ELR (cell line): ENCODE results near the gene BIN1.

Experiments
- DNase-seq: peaks from one replicate; pipeline ENCODE4 v3.0.0-alpha.2; 2015; ENCODE audit warnings: low read depth

The BIN1 gene, protein sequence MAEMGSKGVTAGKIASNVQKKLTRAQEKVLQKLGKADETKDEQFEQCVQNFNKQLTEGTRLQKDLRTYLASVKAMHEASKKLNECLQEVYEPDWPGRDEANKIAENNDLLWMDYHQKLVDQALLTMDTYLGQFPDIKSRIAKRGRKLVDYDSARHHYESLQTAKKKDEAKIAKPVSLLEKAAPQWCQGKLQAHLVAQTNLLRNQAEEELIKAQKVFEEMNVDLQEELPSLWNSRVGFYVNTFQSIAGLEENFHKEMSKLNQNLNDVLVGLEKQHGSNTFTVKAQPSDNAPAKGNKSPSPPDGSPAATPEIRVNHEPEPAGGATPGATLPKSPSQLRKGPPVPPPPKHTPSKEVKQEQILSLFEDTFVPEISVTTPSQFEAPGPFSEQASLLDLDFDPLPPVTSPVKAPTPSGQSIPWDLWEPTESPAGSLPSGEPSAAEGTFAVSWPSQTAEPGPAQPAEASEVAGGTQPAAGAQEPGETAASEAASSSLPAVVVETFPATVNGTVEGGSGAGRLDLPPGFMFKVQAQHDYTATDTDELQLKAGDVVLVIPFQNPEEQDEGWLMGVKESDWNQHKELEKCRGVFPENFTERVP

DNA sequence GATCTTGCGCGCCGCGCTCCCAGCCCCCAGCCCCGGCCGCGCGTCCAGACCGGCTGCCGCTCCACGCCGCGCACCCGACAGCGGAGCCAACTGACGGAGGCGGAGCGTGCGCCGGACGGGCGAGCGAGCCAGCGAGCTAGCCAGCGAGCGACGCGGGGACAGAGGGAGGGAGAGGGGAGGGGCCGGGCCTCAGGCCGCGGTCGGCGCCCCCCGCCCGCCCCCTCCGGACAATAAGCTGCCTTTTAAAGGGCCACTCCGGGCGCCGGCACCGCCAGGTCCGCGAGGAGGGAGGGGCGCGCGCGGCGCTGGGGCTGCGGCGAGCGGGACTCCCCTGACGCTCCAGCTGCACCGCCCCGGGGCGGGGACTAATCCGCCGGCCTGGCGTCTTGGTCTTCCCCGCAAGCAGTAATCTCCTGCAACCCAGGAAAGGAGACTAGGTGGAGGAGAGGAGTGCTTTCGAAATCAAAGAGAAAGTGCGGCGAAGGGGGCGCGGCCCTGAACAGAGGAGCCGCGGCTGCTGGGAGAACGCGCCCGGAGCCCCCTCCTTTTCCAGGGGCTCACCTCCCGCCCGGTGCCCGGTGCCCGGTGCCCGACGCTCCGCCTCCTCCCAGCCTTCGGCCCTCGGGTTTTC, at the start of gene BIN1:
Gene BIN1 (minus strand): TSS at position 164 of the 631 bp plus-strand sequence. CDS start 211 bp downstream, outside the sequence.
- DNase-seq = peak; percentile 90

DNA sequence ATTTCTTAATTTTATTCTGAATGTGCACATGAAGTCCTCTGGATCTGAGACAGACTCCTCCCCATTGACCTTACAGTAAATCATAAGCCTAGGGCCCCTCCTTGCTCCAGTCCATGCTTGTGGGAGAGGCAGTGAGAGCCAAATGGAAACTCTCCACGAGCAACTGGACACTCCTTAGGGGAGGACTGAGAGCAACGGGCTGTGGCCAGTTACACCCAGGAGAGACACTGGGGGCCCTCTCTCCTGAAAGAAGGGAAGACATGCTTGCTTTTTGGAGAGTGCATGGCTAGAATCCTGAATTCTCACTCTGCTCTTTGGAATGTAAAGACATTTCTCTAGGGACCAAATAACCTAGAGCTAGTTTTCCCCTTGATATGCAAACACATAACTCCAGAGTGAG, 49.0 kb upstream of the BIN1 start:
- DNase-seq = no peak

- DNase-seq = no peak
Measured at GRCh38 chr2:127155028-127155581, 48.2 kb upstream of the BIN1 start.

- no peak for DNase-seq
Measured at GRCh38 chr2:127154396-127154795, 47.4 kb upstream of the BIN1 start.

DNA sequence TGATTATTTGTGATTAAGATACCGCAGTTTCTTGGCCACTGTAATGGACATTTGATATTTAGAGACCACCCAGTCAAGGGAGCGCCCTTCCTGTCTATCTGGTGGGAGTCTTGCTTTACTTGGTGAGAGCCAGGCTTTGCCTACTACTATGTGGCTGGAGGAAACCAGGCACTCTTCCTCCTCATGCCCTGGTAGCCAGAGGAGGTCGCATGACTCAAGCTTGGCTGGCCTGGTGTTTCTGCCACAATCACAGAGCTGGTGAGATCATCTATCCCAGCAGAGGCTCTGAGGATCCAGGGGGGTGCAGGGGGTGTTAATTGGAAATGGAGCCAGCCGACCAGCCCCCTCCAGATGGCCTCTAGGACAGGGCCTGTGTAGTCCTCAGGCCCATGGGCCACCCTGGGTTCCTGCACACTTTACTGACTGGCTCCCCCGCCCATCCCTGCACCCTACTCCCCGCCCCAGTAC, 46.8 kb upstream of the BIN1 start:
- peak; percentile 94 for DNase-seq

- no peak for DNase-seq
Measured at GRCh38 chr2:127150996-127151395, 44.0 kb upstream of the BIN1 start.

DNA sequence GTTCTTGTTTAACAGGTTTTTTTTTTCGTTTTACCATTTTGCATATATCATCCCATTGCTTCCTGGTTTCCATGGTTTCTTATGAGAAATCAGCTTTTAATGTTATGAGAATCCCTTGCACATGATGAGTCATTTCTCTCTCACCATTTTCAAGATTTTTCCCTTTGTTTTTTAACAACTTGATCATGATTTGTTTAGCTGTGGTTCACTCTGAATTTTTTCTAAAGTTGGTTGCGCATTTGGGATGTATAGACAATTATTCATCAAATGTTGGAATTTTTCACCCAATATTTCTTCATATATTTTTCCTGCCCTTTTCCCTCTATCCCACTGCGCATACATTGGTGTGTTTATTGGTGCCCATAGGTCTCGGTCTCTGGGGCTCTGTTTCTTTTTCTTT, 42.4 kb upstream of the BIN1 start:
- peak; percentile 98 for DNase-seq

DNA sequence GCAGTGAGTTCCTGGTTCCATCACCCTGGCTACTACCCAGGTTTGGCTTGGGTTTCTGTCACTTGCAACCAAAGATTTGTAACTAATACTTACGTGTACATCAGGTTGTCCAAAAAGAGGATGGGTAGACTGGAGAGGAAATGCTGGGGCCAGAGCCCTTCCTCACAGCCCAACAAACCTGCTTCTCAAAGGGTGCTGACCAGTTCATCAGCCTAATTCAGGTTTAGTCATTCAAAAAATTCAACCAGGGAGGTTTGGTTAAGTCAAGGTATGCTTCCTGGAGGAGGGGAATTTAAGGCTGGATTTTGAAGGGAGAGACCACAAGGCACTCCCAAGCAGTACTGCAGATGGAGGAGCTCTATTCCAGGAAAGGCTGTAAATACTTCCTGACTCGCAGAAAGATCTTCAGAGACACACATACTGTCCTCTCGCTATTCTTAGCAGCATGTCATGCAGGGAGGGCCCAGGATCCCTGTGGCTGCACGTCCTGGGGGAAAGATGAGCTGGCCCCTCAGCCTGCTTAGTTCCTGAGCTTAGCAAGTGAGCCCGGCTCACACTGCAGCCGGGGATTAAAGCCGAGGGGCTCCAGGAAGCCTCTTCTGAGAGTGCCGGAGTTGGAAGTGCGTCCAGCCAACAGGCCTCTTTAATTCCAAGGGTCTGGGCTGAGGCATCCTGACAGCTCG, 40.0 kb upstream of the BIN1 start:
- peak; percentile 38 for DNase-seq

GRCh38 chr2:127146071-127146725, 39.2 kb upstream of the BIN1 start:
- DNase-seq = no peak

GRCh38 chr2:127145280-127145895, 38.4 kb upstream of the BIN1 start:
- DNase-seq = peak; percentile 63

- peak; percentile 82 for DNase-seq
Measured at GRCh38 chr2:127143841-127144782, 37.2 kb upstream of the BIN1 start.

- peak; percentile 12 for DNase-seq
Measured at GRCh38 chr2:127142663-127143630, 36.0 kb upstream of the BIN1 start.

- DNase-seq = no peak
Measured at GRCh38 chr2:127140538-127140937, 33.6 kb upstream of the BIN1 start.

GRCh38 chr2:127139766-127140165, 32.8 kb upstream of the BIN1 start:
- DNase-seq = peak; percentile 15

- DNase-seq = no peak
Measured at GRCh38 chr2:127138281-127138680, 31.3 kb upstream of the BIN1 start.

DNA sequence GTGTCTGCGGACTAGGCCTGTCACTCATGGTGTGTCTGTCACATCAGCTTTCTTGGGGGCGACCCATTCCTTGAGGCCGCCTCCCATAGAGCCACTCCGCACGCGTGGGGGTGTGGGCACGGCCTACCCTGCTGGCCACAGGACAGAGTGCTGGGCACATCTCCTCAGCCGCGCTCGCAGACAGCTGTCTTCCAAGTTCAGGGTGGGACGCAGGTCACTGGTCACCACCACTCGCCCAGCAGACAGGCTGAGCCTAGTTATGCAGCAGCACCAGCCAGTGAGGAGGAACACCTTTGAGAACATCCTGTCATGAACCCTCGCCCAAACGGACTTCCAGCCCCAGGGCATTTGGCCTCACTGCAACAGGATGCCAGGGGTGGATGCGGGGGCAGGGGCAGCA, 30.8 kb upstream of the BIN1 start:
- no peak for DNase-seq

DNA sequence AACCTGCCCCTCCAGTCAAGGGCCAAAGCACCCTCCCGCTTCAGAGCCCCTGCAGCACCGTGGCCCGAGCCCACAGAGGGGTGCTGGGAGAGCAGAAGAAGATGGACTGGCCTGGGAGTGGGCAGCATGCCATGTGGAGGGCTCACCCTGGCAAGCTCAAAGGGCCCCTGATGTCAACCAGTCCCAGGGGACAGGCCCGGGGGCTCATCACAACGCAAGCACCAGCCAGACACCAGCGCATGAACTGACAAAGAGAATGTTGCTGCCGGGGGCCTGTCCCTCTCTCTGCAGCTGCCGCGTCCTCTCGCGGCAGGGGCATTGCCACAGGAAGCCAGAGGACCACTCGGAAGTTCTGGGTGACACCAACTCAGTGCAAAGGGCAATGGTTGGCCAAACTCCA, 30.3 kb upstream of the BIN1 start:
- DNase-seq = no peak
